Stimulated activated CD4-positive, alpha-beta T cell treated with anti-CD3 and anti-CD28 coated beads, TNF-alpha, amount 100 ng/mL, for 24 hours (primary cell): ENCODE measurements around the gene SCARB1.

Experiments used
- DNase-seq, 3 experiments: peaks; one replicate each; pipeline ENCODE4 v3.0.0-alpha.2; 2020; ENCODE audit warnings: low read depth in 3 of 3

Gene SCARB1

DNA sequence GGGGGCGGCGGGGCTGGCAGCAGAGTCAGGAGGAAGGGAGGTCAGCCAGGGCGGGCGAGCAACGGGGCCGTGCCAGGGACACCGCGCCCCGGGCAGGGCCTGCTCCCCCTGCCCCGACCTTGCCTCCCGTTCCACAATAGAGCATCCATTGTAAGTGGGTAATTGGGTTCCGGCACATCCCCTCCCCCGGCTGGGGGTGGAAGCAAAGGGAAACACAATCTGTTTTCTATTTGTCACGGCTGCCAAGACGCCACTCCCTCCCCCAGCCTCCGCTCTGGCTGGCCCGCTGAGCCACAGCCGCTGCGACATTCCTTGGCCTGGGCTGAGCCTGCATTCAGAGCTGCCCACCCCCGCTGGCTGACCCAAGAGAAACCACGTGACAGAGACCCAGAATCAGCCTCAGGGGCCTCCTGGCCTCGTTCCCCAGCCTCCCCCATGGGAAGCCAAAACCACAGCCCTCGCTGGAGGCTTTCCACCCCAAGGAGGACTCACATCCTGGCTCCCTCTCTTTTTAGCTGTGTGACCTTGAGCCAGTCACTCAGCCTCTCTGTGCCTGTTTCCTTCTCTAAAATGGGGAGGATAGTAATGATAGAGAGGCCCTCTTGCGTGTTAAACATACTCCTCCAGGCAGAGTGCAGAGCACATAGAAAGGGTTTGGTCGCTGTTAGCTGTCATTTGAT, 117.6 kb downstream of the SCARB1 start:
- no peak for DNase-seq

DNA sequence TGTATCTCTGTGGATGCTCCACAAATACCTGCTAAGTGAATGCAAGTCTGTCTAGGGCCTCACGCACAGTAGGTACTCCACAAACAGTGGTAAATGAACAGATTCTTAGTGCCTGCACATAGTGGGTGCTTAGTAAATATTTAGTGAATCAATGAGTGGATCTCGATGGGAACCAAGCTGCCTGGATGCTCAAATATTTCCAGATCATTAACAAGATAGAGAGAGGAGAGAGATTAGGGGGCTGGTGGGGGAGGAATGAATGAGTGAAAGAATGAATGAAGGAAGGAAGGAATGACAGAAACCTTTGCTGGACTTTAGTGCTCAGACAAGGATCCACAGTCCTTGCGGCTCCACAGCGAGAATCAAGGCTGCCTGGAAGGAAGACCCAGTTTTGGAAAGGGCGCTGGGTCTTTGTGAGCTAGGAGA, 118.2 kb downstream of the SCARB1 start:
- no peak for DNase-seq

DNA sequence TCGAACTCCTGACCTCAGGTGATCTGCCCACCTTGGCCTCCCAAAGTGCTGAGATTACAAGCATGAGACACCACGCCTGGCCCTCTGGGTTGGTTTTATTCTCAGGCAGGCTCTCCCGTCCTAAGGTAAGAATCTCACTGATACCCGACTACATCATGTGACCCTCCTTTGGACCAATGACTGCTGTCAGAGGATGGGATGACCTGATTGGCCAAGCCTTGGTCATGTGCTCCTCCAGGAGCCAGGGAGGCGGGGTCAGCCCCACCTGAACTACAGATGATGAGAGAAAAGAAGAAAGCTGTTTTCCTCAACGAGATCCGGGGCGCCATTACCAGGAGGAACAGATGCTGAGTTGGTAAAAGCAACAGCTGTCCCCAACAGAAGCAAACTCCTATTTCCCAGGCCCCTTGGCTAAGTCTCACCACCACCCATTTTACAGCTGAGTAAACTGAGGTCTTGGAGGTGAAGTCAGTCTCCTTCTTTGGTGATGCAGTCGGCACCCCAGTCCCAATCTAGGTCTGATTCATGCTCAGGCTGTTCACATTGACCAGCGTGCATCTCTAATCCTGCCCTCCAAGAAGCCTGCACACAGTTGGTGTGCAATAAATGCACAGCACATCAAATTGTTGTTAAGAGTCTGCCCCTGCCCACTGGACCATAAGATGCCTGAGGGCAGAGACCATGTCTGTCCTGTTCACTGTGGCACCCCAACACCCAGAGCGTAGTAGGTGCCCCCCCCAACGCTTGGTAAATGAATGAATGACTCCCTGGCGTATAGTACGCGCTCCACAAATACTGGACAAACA, 118.8 kb downstream of the SCARB1 start:
- no peak for DNase-seq

DNA sequence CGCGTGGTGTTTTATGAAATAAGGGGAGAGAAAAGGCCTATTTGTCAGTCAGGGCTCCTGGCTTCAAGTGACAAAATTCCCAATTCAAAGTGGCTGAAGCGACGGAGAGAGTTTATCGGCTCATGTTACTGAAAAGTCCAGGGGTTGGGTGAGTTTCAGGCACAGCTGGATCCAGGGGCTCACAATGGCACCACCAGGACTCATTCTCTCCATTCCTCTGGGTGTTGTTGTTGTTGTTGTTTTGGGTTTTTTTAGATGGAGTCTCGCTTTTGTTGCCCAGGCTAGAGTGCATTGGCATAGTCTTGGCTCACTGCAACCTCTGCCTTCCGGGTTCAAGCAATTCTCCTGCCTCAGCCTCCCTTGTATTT, 119.4 kb downstream of the SCARB1 start:
- no peak for DNase-seq

DNA sequence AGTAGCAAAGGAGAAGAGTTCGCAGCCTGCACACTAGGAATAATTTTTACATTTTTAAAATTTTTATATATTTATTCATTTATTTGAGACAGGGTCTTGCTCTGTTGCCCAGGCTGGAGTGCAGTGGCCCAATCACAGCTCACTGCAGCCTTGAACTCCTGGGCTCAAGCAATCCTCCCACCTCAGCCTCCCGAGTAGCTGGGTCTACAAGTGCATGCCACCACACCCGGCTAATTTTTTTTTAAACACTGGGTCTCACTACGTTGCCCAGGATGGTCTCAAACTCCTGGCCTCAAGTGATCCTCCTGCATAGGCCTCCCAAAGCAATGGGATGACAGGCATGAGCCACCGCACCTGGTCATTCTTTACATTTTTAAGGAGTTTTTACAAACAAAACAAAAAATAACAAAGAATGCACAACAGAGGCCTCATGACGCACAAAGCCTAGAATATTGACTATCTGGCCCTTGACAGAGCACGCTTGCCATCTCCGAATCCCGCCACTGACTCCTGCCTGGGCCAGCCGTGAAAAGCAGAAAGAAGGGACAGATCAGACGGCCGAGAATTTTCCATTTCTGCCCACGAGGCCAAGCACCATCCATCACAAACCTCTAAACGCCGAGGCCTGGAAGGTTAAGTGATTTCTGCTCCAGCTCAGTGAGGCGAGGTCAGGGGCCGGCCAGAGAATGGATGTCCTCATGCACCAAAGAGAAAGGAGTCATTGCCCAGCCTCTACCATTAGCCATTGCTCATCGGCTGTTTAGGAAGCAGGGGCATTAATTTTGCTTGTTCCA, 120.0 kb downstream of the SCARB1 start:
- DNase-seq = no peak

DNA sequence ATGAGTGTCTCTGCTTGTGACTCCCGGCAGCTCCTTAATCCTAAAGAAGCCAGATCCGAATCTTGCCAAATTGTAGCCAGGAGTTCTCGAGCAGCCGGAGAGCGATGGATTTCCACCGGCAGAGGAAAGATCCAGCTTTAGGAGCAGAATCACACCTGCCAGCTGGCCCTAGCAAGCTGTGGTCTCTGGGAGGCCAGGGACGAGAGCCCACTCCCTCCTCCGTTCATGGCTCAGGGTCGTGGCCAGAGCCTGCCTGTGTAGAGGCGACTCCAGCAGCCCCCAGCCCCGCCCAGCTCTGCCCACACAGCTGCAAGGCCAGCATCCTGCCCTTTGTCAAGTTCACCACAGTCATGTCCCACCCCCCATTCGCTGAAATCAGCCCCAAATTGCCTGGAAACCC, 121.0 kb downstream of the SCARB1 start:
- no peak for DNase-seq

DNA sequence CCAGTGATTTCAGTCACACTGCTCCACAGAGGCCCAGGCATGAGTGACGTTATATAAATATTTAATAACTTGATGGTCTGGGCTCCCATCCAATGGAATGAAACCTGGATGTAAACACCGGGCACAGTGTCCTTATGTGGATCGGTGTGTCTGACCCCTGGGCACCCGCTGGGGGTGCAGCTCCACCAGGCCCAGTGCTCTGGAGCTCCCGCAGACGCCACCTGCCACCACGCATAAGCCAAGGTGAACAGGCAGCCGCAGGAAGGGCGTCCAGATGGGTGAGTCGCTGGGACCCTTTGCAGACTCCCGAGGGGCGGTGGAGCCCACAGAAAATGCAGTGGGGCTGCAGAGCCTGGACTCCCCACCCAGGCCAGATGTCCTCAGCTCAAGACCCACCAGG, 121.6 kb downstream of the SCARB1 start:
- DNase-seq = no peak

DNA sequence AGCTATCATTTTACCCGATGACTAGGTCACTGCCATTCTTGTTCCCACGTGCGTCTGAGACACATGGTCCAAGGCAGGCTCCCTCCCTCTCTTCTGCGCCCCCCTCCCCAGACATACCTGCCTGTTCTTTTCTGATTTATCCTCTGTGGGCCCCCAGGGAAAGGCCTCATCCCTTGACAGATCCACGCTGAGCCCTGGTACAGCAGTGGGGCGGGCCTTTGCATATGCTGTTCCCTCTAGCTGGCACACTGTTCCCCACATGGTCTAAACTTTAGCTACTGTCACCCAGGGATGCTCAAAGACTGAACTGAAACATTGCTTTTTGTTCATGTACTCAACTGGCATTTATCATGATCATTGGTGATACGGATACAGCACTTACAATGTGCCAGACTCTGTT, 122.5 kb downstream of the SCARB1 start:
- no peak for DNase-seq

DNA sequence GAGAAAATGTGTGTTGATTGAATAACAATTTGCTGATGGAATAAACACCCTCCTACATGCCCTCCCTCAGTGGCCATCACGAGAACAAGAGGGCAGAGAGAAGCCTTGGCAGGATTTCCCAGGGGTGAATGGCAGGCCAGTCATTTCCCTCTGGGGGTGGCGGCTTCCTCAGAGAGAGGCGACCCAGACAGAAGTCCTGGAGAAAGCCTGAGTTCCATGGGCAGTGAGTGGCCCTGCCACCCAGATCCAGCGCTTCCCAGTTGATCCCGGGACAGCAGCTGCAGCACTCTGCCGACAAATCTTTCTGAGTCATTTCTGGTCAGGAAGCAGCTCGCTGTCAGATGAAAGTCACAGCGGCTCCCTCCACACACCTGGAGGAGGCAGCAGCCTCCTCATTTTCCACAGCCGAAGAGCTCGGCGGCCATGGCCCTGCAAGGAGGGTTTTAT, 123.0 kb downstream of the SCARB1 start:
- DNase-seq = no peak

DNA sequence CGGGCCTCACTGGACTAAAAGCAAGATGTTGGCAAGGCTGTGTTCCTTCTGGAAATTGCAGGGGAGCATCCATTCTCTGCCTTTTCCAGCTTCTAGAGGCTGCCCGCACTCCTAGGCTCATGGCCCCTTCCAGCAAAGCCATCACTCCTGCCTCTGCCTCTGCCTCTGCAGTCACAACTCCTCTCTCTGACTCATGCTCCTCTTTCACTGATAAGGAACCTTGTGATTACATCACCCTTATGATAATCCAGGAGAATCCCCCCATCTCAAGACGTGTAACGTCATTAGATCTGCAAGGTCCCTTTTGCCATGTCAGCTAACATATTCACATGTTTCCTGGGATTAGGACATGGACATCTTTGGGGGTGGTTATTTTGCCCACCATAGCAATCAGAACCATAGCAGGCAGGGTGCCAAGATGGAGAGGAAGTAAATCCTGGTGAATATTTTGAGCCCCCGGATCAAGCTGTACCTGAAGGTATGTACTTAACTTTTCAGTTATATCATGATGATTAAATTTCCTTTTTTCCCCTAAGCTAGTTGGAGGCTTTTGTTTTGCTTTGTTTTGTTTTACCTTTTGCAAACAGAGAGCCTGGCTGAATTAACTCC, 123.6 kb downstream of the SCARB1 start:
- no peak for DNase-seq

DNA sequence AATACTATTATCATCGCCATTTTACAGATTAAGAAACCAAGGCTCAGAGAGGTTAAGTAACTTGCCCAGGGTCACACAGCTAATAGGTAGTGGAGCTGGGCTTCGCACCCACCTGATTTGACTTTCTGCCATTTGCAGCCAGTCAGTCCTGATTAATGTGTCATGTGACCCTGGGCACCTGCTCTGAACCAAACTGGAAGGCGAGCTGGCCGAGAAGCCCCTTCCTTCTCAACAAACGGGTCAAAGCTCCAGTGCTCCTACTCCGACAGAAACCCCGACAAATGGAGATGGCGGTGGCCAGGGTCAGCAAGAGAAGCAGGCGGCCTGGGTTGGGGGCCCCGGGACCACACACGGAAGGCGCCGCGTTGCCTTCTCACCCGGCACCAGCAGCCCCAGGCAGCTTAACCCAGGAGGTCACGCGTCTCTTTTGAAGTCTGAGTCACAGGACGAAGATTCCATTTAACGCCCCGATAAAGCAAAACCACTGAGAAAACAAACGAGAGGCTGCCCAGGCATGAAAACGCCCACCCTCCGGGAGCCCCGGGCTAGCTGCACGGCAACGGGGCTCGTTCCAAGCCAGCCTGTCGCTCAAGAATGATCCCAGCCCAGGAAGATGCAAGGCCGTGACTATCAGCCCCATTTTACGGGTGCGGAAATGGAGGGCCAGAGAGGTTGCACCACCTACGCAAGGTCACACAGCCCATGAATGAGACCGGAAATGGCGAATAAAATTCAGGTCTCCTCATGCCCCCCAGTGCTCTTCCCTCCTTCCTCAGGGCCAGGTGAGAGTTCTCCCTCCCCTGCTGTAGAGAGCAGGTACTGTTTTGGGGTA, 124.8 kb downstream of the SCARB1 start:
- DNase-seq = no peak

DNA sequence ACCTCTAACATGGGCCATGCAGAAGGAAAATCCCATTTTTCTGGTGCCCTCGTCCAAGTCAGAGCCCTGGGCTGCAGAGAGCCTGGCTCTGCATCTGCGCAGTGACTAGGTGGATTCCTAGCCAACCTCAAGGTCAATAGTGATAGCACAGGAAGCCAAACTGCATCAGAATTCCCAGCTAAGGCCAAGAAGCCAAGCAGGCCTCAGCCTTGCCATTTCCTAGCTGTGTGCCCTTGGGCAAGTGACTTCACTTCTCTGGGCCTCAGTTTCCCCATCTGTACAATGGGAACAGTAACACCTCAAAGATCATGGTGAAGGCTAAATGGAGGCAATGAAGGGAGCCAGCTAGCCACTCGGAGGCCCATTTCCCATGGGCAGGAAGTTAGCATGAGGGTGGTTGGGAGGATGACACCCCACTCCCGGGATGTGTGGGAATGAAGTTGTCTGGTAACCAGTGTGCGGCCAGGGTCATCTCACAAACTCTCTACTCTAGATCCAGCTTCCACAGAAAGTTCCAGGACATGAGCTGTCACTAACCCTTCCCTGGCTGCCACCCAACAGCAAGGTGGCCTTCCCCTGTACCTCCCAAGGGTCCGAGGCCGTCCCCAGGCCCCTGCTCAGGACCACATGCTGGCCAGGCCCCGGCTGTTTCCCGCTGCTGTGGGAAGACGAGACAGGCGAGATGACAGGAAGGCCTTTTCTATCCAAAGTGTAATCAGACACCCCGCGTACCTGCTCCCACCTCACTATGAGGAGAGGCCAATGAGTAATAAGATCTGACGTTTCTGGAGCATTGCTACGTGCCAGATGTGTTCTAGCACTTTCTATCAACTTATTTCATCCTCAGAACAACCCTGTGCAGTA, 125.7 kb downstream of the SCARB1 start:
- no peak for DNase-seq

DNA sequence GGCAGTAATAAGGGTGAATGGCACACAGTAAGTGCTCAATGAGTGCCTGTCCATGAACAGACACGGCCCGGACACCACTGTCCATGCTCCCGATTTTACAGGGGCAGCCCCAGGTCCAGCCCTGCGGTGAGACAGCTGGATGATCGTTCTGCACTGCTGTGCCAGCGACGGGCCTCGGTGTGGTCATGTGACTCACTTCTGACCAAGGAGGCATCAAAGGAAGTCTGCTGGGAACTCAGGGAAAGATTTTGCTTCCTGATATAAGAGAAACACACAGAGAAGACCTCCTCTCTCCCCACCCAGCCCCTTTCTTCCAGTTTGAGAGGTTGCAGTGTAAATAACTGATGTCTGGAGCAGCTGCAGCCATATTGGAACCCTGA, 126.6 kb downstream of the SCARB1 start:
- no peak for DNase-seq

DNA sequence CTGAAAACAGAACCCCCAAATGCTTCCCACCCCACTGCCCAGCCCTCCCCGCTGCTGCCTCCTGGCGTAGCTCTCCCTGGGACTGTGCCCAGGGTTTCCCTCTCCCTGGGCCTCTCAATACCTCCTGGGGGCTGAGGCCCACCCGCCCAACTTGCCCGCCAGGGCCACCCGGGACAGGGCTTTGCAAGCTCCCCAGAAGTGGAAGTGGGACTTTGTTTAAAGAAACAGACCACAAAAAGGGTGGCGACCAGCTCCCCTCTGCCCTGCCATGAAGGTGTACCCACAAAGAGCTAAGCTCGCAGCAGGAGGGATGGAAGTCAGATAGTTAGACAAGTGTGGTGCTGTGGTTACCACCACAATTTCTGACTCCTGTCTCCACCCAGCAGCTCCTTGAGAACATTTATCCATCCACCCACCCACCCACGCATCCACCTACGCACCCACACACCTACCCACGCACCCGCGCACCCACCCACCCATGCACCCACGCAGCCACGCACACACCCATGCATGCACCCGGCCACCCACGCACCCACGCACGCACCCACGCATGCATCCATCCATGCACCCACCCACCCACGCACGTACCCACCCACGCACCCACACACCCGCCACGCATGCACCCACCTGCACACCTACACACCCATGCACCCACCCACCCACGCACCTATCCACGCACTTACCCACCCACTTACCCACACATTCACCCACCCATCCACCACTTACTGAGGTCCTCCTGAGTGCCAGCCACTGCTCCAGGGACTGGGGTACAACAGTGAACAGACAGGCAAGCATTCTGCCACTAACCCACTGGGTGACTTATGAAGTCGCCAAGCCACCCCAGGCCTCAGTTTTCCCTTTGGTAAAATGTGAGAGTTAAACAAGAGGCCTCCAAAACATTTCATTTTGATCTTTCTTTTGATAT, 127.3 kb downstream of the SCARB1 start:
- no peak for DNase-seq

DNA sequence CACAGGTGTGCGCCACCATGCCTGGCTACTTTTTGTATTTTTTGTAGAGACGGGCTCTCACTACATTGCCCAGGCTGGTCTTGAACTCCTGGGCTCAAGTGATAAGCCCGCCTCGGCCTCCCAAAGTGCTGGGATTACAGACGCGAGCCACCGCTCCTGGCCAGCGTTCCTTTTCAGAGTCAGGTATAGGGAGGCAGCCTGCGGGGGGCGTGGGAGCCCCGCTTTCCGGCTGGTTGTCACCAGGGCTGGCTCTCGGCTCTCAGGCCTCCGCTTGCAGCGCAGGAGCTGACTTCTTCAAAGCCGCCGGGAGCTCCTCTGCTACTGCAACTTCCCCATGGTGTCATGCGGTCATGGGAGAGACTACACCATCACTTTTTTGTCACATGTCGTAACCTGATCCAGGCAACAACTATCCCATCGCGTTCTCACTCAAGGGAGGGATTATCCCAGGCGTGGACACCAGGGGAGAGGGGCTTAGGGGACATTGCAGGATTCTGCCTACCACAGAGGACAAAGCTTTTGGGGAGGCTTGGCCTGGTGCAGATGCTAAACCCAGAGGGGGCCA, 129.4 kb downstream of the SCARB1 start:
- DNase-seq = no peak

DNA sequence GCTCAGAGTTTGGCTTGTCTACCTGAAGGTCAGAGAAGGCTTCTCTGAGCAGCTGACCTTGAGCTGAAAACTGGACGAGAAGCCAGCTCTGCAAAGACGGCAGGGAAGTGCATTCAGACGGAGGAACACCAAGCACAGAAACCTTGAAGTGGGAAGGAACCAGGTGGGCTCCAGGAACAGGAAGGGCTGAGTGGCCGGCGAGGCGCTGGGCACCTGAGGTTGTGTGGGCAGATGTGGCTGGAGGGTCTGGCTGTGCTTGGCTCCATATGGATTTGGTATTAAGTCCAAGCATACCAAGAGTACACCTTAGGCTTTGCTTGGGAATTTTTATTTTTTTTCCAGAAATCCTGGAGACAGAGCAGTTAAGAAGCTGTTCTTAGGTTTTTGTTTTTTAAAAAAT, 130.6 kb downstream of the SCARB1 start:
- no peak for DNase-seq

DNA sequence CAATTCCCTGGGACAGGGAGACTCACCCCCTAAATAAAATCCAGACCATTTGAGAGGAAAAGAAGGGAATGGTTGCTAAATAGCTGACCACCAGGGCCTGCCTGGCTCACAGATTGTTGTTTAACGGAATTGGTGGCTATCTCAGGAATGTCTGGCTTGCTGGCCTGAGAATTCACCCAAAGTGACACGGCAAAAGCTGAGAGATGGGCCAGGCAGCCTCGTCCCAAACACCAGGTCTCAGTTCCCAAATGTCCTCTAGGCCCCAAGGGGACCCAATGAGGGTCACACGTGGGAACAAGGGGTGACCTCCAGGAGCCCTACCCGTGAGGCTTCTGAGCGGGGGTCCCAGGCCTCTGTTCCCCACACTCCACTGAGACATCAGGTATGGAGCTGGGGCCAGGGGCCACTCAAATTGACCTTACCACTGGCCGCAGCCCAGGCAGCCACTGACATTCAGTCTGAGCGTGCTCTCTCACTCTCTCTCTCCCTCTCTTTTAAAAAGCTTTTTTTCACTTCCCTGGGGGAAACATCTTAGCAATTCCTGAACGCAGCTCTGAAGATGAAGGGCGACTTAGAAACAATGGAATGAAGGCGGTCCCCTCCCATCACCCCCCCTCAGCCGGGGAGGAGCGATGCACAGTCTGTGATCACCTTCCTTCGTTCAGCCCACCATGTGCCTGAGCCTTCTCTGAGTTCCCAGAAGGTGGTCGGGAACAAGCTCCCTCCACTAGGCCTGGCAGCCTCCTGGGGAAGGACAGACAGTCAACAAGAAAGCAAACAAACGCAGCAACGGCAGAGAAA, 131.2 kb downstream of the SCARB1 start:
- no peak for DNase-seq

DNA sequence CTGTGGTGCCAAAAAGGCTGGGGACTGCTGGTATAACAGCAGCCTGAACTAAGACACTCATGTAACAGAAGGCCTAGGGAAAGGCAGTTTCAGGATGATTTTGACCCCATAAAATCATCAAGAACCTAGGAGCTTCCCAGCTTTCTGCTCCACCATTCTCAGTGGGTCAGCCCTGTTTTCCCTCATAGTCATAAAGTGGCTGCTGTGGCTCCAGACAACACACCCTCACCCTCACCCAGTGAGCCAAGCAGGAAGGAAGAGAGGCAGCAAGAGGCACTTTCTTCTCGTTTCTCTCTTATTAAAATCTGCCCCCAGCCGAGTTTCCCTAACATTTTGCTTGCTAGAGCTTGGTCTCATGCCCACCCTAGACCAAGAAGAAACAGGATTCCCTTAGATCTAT, 131.8 kb downstream of the SCARB1 start:
- DNase-seq = no peak
